DMS79 treated with DMSO at 0.1 percent for 48 hours (cell line): Measurements from ENCODE around the gene RBM47.

Experiments used
- DNase-seq: peaks from one replicate; lab custom pipeline; 2025; lab: John Stamatoyannopoulos, UW

RBM47 gene

DNA sequence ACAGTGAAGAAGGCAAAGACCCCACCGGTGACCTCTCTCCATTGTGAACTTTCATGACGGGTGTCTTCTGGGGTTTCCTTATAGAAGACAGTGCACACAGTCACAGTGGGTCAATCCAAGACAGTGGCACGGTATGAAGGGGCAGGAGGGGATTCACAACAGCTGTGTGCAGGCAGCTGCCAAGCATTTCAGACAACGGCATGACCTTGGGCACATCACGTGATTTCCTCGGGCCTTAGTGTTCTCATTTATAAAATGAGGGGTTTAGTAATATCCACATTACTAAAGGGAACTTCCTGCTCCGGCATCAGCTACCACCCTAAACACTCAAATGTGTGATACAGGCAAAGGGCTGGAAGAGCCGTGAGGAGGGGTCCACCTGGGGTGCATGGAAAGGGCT, 42.9 kb downstream of the RBM47 start:
- DNase-seq, result no peak

DNA sequence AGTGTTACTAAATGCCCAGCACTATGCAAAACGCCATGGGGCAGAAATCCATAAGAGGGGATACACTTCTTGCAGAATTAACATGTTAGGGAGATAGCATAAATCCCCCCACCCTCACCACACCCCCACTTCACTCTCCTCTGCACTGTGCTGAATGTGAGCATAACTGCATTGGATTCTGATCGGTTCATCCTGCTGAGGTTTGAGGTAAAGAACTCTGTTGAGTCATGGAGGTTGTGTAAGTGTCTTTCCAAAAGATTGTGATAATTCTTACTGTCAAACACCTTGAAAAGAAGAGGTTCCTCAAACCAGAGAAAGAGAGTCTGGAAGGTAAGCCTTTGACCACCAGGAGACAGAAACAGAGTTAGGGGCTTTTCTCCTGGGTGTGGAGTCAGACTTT, 43.6 kb downstream of the RBM47 start:
- DNase-seq, result no peak

DNA sequence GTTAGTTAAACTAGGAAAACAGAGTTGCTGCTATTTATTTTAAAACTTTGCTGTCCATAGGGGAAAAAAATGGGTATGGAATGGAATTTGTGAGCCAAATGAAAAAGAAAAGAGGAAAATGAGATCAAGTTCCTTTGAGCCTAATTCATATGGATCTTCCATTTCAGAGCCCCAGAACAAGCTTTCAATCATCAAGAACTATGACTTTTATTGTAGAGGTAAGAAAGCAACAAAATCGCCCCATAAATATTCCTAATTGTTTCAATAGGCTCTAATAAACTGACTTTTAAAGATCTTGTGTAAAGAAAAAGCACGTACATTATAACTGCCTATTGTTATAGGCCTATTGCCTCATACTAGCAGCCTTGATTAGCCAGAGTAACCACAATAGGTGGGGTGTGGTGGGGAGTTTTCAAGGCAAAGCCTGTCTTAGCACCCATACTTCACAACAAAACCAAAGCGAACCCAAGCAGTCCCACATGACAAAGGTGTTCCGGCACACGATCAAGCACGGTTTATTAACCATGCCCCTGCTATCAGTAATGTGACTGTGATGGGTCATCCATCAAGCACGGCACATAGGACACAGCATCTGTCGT, 44.4 kb downstream of the RBM47 start:
- no peak for DNase-seq

DNA sequence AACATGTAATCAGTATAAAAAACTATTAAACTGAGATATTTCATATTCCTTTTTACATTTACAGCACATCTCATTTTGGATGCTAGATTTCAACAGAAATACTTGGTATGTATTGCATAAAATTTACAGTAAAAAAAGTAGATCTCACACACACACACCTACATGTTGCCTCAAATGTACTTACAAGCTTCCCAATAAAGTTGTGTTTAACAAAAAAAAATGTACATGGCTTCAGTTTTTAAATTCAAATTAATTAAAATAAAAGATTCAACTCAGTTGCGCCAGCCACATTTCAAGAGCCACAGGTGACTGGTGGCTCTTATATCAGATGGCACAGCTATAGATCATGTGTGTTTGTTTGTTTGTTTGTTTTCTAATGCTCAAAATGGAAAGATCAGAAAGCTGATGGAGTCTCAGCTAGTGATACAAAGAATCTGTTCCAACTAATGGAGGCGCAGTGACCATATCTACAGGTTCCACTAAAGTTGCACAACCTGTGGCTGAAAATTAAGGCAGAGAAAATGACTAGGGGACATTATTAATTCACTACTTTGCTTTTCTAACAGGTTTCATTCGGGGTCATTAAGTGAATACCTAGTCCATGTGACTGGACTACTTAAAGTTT, 45.0 kb downstream of the RBM47 start:
- DNase-seq, result no peak

DNA sequence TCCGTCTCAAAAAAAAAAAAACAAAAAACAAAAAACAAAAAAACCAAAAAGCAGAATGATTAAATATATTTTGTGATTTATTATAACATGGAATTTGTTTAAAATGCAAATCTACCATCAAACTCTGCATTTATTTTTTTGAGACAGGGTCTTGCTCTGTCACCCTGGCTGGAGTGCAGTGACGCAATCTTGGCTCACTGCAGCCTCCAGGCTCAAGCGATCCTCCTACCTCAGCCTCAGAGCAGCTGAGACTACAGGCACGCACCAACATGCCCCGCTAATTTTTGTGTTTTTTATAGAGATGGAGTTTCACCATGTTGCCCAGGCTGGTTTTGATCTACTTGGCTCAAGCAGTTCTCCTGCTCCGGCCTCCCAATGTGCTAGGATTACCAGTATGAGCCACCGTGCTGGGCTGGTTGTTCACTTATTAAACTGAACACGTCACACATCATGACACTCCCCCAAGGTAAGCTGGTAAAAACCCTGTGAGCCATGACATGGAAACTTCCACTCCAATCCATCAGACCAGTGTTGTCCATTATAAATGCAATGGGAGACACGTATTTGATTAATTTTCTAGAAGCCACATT, 45.7 kb downstream of the RBM47 start:
- DNase-seq, result no peak

DNA sequence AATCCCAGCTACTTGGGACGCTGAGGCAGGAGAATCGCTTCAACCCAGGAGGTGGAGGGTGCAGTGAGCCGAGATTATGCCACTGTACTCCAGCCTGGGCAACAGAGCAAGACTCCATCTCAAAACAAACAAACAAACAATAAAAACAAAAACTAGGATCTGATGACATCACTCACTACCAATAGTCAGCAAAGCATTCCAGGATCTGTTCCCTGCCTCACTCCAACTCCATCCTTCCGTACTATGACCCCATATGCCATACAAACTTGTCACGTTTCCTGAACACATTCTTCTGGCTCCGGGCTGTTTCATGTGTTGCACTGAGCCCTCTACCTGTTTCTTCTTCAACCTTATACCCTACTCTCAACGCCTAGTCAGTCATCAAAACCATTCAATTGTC, 47.3 kb downstream of the RBM47 start:
- no peak for DNase-seq

DNA sequence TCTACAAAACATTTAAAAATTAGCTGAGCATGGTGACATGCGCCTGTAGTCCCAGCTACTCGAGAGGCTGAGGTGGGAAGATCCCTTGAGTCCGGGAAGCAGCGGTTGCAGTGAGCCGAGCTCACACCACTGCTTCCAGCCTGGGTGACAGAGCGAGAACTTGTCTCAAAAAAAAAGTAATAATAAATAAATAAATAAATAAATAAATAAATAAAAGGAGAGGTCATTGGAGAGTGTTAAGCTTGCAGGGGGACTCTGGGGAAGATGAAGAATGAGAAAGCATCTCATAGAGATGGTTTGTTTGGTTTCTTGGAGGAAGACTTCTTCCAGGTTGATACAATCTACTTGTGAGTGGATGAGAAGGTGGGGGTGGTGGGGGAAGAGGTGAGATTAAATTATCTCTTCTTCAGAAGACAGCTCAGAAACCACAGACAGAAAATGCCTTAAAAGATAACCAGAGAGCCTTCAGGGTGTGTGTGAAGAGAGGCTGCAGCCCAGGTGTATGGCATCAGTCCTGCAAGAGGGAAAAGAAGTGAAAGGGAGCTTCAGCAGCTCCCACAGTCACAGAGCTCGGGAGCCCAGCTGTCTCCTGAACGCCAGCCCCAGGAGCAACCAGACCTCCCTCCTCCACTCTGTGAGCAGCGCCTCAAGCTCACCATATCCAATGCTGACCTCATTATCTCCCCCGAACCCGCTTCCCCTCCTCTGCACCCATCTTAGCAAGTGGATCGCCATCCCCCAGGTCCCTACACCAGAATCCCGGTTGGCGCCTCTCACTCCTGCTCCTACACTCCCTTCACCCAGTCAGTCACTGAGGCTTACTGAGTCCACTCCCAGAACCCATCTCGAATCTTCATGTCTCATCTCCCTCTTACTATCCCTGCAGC, 48.2 kb downstream of the RBM47 start:
- DNase-seq, result no peak

DNA sequence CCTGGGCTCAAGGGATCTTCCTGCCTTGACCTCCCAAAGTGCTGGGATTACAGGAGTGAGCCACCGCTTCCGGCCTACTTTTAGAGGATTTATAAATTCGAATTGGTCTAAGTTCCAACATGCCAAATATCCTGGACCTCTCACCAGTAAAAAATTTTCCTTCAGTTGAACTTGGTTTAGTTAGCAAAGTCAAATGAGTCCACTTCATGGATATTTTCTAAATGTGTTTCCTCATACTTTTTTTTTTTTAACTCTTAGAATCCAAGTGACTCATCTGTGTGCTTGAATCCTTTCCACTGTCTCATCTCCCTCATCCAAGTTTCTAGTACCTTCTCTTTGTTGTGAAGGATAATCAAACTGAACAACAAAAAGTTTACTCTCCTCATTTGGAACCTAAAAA, 49.7 kb downstream of the RBM47 start:
- no peak for DNase-seq

DNA sequence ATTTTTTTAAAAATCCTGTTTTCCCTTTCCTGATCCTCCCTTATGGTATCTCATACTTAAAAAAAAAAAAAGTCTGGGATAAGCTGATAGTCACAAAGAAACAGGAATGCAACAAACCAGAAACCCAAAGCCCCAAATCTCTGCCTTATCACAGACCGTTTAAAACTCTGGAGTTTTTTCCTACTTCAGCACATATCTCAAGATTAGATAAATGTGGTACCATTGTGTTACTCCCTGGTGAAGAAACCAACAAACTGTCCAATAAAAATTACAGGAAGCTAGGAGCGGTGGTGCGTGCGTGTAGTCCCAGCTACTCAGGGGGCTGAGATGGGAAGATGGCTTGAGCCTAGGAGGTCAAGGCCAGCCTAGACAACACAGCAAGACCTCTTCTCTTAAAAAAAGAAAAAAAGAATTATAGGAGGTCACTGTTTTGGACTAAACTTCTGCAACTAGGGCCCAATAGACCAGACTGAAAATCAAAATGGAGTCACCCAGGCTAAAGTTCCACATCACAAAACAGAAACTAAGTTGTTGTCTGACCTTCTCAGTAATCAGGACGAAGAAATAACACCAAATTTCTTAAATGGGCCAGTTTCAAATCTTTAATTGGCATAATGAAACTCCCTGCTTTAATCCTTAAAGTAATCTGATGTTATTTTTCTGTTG, 51.9 kb downstream of the RBM47 start:
- peak; percentile 32 for DNase-seq

DNA sequence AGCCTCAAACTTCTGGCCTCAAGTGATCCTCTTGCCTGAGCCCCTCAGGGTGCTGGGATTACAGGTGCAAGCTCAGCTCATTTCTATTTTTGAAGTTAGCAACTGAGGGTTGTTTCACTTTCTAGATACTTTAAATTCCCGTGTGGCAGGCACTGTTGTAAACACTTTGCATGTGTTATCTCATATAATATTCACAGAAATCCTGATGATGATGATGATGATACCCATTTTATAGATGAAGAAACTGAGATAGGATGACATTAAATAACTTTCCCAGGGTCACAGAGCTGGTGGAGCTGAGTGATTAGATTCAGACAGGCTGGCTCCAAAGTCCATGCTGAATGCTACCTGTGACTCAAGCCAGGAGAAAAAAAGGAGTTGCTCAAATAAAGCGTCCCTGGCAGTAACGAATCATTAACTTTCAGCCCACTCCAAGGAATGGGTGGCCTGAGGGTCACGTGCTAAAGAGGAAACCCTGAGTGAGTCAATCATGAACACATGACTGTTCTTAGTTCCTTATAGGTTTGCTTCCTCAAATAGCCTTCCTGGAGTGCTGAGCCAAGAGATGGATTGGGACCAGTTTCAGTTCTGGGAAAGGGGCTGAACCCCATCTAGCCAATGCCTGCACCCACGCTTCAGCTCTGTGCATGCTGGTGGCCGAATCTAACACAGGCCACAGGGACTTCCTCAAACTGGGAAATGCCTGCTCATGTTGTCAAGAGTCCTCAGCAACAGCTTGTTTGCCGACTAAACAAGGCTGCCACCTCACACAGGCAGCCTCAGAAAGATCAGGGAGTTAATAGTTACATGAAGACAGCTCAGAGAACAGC, 52.8 kb downstream of the RBM47 start:
- peak; percentile 80 for DNase-seq

DNA sequence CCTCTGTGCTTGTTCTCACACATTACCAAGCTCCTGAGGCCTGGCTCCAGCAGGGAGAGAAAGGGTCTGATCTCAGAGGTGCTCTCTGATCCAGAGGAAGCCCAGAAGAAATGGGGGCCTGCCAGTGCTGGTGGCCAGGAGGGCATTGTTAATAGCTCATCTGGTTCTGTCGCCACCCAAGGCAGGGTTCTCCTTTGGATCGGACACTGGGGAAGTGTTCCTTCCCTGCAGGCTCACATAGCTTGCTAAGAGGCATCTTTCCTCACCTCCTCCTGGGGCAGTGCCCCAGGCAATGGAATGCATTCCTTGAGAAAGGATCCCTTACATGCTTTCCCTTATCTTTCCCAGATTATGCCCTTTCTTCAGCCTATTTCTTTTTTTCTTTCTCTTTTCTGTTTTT, 53.8 kb downstream of the RBM47 start:
- DNase-seq, result no peak

DNA sequence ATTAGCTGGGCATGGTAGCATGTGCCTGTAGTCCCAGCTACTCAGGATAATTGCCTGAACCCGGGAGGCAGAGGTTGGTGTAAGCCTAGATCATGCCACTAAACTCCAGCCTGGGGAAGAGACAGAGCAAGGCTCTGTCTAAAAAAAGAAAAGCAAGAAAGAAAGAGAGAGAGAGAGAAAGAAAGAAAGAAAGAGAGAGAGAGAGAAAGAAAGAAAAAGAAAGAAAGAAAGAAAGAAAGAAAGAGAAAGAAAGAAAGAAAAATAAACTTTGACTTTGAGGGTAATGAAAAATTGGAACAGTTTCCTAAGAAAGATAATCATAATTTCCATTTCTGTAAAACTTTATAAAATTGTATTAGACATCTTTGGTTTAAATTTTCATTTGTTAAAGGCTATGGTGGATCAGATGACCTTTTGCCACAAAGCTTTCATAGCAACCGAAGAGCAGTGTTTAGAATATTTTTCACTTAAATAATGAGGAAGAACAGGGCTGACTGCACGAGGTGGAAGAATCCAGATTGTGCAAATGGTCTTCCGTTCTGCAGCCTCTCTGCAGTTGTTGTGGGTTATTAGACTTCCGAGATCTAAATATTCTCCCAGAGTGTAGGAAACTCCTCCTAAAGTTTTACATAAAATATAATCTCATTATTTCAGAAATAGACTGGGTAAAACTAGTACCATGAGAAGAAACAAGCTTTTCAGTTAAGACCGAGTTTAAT, 55.9 kb downstream of the RBM47 start:
- no peak for DNase-seq

DNA sequence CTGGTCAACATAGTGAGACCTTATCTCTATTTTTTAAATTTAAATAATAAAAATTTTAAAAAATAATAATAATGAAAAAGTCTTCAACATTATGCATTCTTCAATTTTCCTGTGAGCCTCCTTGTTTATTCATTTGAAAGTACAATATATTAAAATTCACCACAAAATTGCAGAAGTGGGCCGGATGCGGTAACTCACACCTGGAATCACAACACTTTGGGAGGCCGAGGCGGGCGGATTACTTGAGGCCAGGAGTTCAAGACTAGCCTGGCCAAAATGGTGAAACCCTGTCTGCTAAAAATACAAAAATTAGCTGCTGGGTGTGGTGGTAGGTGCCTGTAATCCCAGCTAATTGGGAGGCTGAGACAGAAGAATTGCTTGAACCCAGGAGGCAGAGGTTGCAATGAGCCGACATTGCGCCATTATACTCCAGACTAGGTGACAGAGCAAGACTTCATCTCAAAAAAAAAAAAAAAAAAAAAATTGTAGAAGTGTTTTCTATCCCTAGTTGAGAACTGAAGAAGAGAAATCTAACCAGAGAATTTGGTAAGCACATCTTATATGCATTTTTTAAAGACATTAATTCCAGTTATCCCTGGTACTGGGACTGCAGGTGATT, 56.9 kb downstream of the RBM47 start:
- DNase-seq, result no peak

DNA sequence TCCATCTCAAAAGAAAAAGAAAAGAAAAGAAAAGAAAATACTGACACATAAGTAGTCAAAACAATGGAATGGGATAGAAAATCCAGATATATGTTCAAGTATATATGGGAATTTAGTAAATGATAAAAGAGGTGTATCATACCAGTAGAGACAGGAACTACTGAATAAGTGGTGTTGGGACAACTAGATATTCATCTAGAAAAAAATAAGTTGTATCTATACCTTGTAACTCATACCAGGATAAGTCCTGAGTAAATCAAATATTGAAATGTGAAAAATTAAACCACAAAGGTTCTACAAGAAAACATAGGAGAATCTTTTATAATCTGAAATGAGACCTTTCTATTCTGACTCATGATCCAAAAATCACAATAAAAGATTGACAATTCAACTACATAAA, 58.5 kb downstream of the RBM47 start:
- DNase-seq, result no peak

DNA sequence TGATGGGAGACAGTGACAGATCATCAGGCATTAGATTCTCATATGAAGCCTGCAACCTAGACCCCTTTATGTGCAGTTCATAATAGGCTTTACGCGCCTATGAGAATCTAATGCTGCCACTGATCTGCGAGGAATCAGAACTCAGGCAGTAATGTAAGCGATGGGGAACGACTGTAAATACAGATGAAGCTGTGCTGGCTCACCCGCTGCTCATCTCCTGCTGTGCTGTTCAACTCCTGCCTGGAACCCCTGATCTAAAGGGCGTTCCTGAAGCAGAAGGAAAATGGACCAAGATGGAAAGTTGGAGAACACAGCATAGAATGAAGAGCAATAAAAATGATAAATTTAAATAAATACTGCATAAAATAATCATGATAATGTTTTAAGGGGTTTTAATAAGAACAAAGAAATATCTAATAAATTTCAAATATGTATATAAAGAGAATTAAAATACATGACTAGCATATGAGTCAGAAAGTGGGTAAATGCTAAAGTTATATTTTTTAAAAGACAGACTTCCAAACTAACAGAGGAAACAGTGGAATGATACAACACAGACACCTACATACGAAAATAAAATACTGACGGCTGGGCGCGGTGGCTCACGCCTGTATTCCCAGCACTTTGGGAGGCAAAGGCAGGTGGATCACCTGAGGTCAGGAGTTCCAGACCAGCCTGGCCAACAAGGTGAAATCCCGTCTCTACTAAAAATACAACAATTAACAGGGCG, 59.2 kb downstream of the RBM47 start:
- DNase-seq, result no peak

DNA sequence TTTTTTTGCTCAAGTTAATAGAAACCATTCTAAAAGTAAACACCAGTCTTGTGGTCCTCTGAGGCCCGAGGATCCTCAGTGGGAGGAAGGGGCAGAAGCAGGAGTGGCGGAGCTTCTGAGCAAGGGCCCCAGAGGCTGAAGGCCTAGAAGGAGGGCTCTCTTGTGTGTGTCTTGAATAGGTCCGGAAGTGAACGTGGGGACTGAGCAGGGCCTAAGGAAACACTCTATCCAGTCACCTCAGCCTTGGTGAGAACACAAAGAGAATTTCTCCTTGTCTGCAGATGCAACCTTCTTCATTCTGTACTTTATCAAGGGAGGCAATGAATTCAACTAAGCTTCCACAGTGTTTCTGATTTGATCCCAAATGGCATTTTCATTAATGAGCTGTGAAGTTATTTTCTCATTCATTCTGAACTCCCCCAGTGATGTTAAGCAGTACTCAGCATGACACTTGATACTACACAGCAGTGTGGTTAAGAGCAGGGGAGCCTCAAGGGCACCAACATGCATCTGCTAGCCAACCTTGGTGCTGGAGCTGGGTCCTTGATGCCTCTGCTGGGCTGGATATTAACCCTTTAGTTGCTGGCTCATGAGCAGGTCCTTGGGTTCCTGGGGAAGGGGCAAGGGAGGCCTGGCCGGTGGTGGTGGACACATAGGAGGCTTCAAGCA, 64.7 kb downstream of the RBM47 start:
- DNase-seq, result peak; percentile 67

DNA sequence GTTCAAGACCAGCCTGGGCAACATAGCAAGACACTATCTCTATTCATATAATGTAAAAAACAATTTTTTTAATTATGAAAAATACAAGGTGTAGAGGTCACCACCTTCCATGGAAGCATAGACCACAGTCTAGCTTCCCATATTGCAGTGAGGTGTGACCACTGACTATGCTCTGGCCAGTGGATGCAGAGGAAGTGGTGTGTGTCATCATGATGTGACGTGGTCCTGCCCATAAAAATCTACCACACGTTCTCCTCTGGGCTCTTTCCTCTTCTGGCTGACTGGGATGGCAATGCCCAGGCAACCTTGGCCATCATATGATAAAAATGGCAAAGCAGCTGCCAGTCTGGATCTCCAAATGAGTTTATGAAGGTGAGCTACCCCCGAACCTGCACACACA, 65.7 kb downstream of the RBM47 start:
- DNase-seq, result no peak

DNA sequence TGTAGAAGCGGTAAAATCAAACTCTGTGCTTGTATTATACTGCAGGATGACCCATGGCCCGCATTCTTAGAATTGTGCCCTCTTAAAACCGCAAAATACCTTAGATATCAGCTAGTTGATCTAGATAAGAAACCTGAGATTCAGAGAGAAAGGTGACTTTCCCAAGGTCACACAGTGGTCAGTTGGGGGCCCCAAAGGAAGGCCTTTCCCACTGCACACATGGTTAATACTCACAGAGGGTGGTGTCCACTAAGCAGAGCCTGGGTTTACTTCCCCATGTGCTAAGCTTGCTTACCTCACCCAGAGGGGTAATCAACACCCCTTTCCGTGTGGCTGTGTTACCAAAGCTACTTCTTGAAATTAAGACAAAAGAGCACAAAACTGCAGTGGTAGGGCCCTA, 66.3 kb downstream of the RBM47 start:
- DNase-seq, result no peak

DNA sequence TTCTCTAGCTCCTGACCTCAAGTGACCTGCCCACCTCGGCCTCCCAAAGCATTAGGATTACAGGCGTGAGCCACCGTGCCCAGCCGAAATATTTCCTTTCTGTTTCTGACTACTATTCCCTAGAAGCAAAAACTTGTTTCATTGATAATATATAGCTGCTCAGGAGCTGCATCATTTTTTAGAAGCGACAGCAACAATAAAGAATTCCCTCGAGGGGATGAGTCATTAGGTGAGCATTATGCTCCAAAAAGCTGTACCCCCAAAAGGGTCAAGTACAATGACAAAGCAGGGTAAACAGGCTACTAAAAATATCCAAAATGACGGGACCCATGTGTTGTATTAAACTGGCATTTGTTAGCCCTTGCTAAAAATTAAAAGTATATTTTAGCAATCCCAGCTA, 67.0 kb downstream of the RBM47 start:
- DNase-seq, result no peak
